Measurements from ENCODE around the gene DCBLD1.
"Not testable (repeated sequence)": the region's sequence is repeated elsewhere in the genome, so short reads cannot be mapped to it uniquely, and the experiment has no call there.

The DCBLD1 gene

GRCh38 chr6:117451671-117452070, 30.8 kb upstream of the DCBLD1 start:
- H3K36me3 ChIP-seq (ENCODE audit: control insufficient read depth, insufficient read depth, low read length), result no peaks in the 10 kb centered on the region
- no peaks in the 10 kb centered on the region for H3K27me3 ChIP-seq (ENCODE audit: control insufficient read depth, insufficient read depth, low read length)
- no peak for DNase-seq (ENCODE audit: low read depth, low spot score)
- no peaks in the 10 kb centered on the region for H3K4me1 ChIP-seq (ENCODE audit: control insufficient read depth, insufficient read depth, low read length)
- H3K27ac ChIP-seq (ENCODE audit: low read length), result no peak overlapping the region
- no peaks in the 10 kb centered on the region for H3K9me3 ChIP-seq (ENCODE audit: control insufficient read depth, insufficient read depth, low read length)
- no CpG with 5 or more reads among the region's 5 CpGs for WGBS (ENCODE audit: insufficient coverage, insufficient read length)
- H3K4me3 ChIP-seq (ENCODE audit: low read length), result no peak overlapping the region

GRCh38 chr6:117456250-117456649, 26.2 kb upstream of the DCBLD1 start:
- no peak overlapping the region for H3K4me3 ChIP-seq (ENCODE audit: low read length)
- no peaks in the 10 kb centered on the region for H3K4me1 ChIP-seq (ENCODE audit: control insufficient read depth, insufficient read depth, low read length)
- H3K27ac ChIP-seq (ENCODE audit: low read length), result no peak overlapping the region
- no peaks in the 10 kb centered on the region for H3K9me3 ChIP-seq (ENCODE audit: control insufficient read depth, insufficient read depth, low read length)
- no peak for DNase-seq (ENCODE audit: low read depth, low spot score)
- WGBS (ENCODE audit: insufficient coverage, insufficient read length), result no CpG with 5 or more reads among the region's 1 CpG
- no peaks in the 10 kb centered on the region for H3K27me3 ChIP-seq (ENCODE audit: control insufficient read depth, insufficient read depth, low read length)
- H3K36me3 ChIP-seq (ENCODE audit: control insufficient read depth, insufficient read depth, low read length), result no peaks in the 10 kb centered on the region

- DNase-seq (ENCODE audit: low read depth, low spot score), result no peak
- Histone ChIP-seq H3K27ac (ENCODE audit: low read length) (no peak overlapping the region), H3K36me3 (ENCODE audit: control insufficient read depth, insufficient read depth, low read length) (no peaks in the 10 kb centered on the region), H3K4me3 (ENCODE audit: low read length) (no peak overlapping the region), H3K9me3 (ENCODE audit: control insufficient read depth, insufficient read depth, low read length) (no peaks in the 10 kb centered on the region), H3K27me3 (ENCODE audit: control insufficient read depth, insufficient read depth, low read length) (no peaks in the 10 kb centered on the region), H3K4me1 (ENCODE audit: control insufficient read depth, insufficient read depth, low read length) (no peaks in the 10 kb centered on the region)
- no CpG with 5 or more reads among the region's 5 CpGs for WGBS (ENCODE audit: insufficient coverage, insufficient read length)
Observed at GRCh38 chr6:117456998-117457397, 25.5 kb upstream of the DCBLD1 start.

DNA sequence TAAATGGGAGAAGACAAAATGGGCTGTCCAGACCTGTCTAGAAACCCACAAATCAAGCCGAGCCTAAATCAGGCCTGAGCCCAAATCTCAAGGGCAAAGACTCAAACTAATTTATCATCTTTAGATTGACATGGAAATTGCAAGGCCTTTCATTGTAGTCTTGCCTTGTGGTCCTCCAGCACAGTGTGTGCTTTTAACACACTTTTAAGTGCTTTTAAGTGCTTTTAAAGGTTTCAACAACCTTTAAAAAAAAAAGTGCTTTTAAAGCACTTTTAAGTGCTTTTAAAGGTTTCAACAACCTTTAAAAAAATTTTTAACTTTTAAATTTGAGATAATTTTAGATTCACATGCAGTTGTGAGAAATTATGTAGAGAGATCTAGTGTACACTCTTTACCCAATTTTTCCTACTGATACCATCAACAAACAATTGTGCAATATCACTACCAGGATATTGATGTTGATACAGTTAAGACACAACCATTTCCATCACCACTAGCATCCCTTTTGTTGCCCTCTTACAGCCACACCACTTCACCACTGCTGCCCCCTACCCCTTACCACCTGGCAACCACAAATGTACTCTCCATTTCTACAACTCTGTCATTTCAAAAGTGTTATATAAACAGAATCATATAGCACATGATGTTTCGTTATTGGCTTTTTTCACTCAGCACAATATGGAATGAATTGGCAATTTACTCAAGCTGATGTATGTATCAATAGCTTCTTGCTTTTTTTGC, 23.1 kb upstream of the DCBLD1 start:
- Histone ChIP-seq H3K4me3 (ENCODE audit: low read length) (no peak overlapping the region), H3K36me3 (ENCODE audit: control insufficient read depth, insufficient read depth, low read length) (no peaks in the 10 kb centered on the region), H3K4me1 (ENCODE audit: control insufficient read depth, insufficient read depth, low read length) (no peaks in the 10 kb centered on the region), H3K27ac (ENCODE audit: low read length) (no peak overlapping the region), H3K9me3 (ENCODE audit: control insufficient read depth, insufficient read depth, low read length) (no peaks in the 10 kb centered on the region), H3K27me3 (ENCODE audit: control insufficient read depth, insufficient read depth, low read length) (no peaks in the 10 kb centered on the region)
- no CpG with 5 or more reads among the region's 2 CpGs for WGBS (ENCODE audit: insufficient coverage, insufficient read length)
- no peak for DNase-seq (ENCODE audit: low read depth, low spot score)

GRCh38 chr6:117463762-117464665, 18.5 kb upstream of the DCBLD1 start:
- H3K9me3 ChIP-seq (ENCODE audit: control insufficient read depth, insufficient read depth, low read length), result no peaks in the 10 kb centered on the region
- no peaks in the 10 kb centered on the region for H3K27me3 ChIP-seq (ENCODE audit: control insufficient read depth, insufficient read depth, low read length)
- WGBS (ENCODE audit: insufficient coverage, insufficient read length), result no CpG with 5 or more reads among the region's 4 CpGs
- no peak overlapping the region for H3K4me3 ChIP-seq (ENCODE audit: low read length)
- no peak overlapping the region for H3K27ac ChIP-seq (ENCODE audit: low read length)
- no peaks in the 10 kb centered on the region for H3K36me3 ChIP-seq (ENCODE audit: control insufficient read depth, insufficient read depth, low read length)
- H3K4me1 ChIP-seq (ENCODE audit: control insufficient read depth, insufficient read depth, low read length), result no peaks in the 10 kb centered on the region
- no peak for DNase-seq (ENCODE audit: low read depth, low spot score)

DNA sequence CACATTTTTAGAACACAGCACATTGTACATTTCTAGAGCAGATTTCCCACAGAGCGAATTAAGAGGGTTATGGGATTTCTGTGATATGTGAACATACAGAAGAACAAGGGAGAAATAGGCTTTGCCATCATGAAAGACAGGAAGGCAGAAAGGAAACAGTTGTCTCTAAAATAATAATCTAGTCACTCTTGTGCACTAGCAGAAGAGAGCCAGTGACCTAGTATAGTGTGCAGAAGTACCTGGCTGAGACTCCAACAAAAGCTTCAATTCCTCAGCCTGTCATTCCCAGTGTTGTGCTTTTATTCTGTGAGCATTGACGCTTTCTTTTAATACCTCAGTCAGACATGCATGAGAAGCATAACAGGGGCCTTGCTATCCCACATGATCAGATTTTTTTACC, 17.8 kb upstream of the DCBLD1 start:
- no peaks in the 10 kb centered on the region for H3K27me3 ChIP-seq (ENCODE audit: control insufficient read depth, insufficient read depth, low read length)
- no peaks in the 10 kb centered on the region for H3K9me3 ChIP-seq (ENCODE audit: control insufficient read depth, insufficient read depth, low read length)
- no CpG with 5 or more reads among the region's 2 CpGs for WGBS (ENCODE audit: insufficient coverage, insufficient read length)
- H3K27ac ChIP-seq (ENCODE audit: low read length), result no peak overlapping the region
- no peaks in the 10 kb centered on the region for H3K4me1 ChIP-seq (ENCODE audit: control insufficient read depth, insufficient read depth, low read length)
- no peaks in the 10 kb centered on the region for H3K36me3 ChIP-seq (ENCODE audit: control insufficient read depth, insufficient read depth, low read length)
- H3K4me3 ChIP-seq (ENCODE audit: low read length), result no peak overlapping the region
- DNase-seq (ENCODE audit: low read depth, low spot score), result no peak

- no CpG with 5 or more reads among the region's 1 CpG for WGBS (ENCODE audit: insufficient coverage, insufficient read length)
- Histone ChIP-seq H3K4me3 (ENCODE audit: low read length) (no peak overlapping the region), H3K4me1 (ENCODE audit: control insufficient read depth, insufficient read depth, low read length) (no peaks in the 10 kb centered on the region), H3K27me3 (ENCODE audit: control insufficient read depth, insufficient read depth, low read length) (no peaks in the 10 kb centered on the region), H3K27ac (ENCODE audit: low read length) (no peak overlapping the region), H3K36me3 (ENCODE audit: control insufficient read depth, insufficient read depth, low read length) (no peaks in the 10 kb centered on the region), H3K9me3 (ENCODE audit: control insufficient read depth, insufficient read depth, low read length) (no peaks in the 10 kb centered on the region)
- DNase-seq (ENCODE audit: low read depth, low spot score), result no peak
Observed at GRCh38 chr6:117465691-117466090, 16.8 kb upstream of the DCBLD1 start.

- Histone ChIP-seq H3K4me3 (ENCODE audit: low read length) (no peak overlapping the region), H3K27ac (ENCODE audit: low read length) (no peak overlapping the region), H3K4me1 (ENCODE audit: control insufficient read depth, insufficient read depth, low read length) (no peaks in the 10 kb centered on the region), H3K36me3 (ENCODE audit: control insufficient read depth, insufficient read depth, low read length) (no peaks in the 10 kb centered on the region), H3K27me3 (ENCODE audit: control insufficient read depth, insufficient read depth, low read length) (no peaks in the 10 kb centered on the region), H3K9me3 (ENCODE audit: control insufficient read depth, insufficient read depth, low read length) (no peaks in the 10 kb centered on the region)
- no CpG with 5 or more reads among the region's 4 CpGs for WGBS (ENCODE audit: insufficient coverage, insufficient read length)
- DNase-seq (ENCODE audit: low read depth, low spot score), result no peak
Observed at GRCh38 chr6:117467876-117468275, 14.6 kb upstream of the DCBLD1 start.

- no CpG with 5 or more reads among the region's 4 CpGs for WGBS (ENCODE audit: insufficient coverage, insufficient read length)
- DNase-seq (ENCODE audit: low read depth, low spot score); H3K4me3 ChIP-seq (ENCODE audit: low read length); H3K4me1 ChIP-seq (ENCODE audit: control insufficient read depth, insufficient read depth, low read length); H3K9me3 ChIP-seq (ENCODE audit: control insufficient read depth, insufficient read depth, low read length); H3K36me3 ChIP-seq (ENCODE audit: control insufficient read depth, insufficient read depth, low read length); H3K27ac ChIP-seq (ENCODE audit: low read length); H3K27me3 ChIP-seq (ENCODE audit: control insufficient read depth, insufficient read depth, low read length): not testable (repeated sequence)
Observed at GRCh38 chr6:117468527-117468926, 13.9 kb upstream of the DCBLD1 start.

DNA sequence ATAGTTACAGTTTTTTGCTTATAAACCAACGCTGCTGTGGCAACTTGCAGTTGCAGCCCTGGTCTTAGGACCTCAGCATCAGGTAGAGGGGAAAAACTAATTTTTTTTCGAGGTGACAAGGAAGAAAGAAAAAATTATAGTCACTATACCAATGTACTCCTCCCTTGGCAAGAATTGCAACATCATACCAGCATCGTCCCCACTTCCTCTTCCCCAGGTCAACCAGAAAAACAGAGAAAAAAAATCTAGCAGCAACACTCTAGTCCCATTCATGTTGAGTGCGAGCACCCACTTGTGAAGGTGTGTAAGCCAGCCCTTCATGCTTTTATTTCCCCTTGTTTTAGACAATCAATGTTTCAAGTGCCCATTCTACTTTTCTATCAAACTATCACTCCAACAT, 13.1 kb upstream of the DCBLD1 start:
- Histone ChIP-seq H3K27me3 (ENCODE audit: control insufficient read depth, insufficient read depth, low read length) (no peaks in the 10 kb centered on the region), H3K27ac (ENCODE audit: low read length) (no peak overlapping the region), H3K4me3 (ENCODE audit: low read length) (no peak overlapping the region), H3K9me3 (ENCODE audit: control insufficient read depth, insufficient read depth, low read length) (no peaks in the 10 kb centered on the region), H3K36me3 (ENCODE audit: control insufficient read depth, insufficient read depth, low read length) (no peaks in the 10 kb centered on the region), H3K4me1 (ENCODE audit: control insufficient read depth, insufficient read depth, low read length) (no peaks in the 10 kb centered on the region)
- no CpG with 5 or more reads among the region's 4 CpGs for WGBS (ENCODE audit: insufficient coverage, insufficient read length)
- DNase-seq (ENCODE audit: low read depth, low spot score), result no peak
